GM19438 (cell line): ENCODE results near the gene COX7B.
"Not testable (repeated sequence)": the region's sequence is repeated elsewhere in the genome, so short reads cannot be mapped to it uniquely, and the experiment has no call there.

ENCODE experiments used
- ATAC-seq: cut with Tn5 transposase; IDR thresholded peaks from one replicate; pipeline ENCODE4 v1.9.1; 2021; ENCODE audit warnings: low read depth; ENCODE audit not compliant: unreplicated experiment

COX7B gene

GRCh38 chrX:77938083-77938680 is 38.9 kb downstream of the COX7B start:
- no peak for ATAC-seq

- ATAC-seq: not testable (repeated sequence)
Observed at GRCh38 chrX:77945031-77945430, 45.8 kb downstream of the COX7B start.

- no peak for ATAC-seq
Observed at GRCh38 chrX:77945910-77946545, 46.8 kb downstream of the COX7B start.

- no peak for ATAC-seq
Observed at GRCh38 chrX:77946571-77946970, 47.3 kb downstream of the COX7B start.

DNA sequence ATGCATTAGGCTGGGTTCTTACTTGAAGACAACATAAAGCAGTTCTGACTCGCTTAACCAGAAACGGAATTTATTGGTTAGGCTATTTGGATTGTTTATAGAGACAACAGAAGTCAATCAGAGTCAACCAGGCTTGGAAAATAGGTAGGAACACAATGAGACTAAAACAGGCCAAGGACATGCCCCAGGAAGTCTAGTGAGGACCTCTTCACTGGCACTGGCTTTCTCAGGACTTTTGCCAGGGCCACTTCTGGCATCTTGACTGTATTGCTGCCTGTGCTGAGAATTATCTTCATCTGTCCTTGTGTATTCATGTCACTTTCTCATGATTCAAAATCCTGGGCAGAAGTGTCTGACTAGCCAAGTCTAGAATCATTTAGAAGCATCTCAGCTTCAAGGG is 50.6 kb downstream of the COX7B start:
- ATAC-seq: no peak

DNA sequence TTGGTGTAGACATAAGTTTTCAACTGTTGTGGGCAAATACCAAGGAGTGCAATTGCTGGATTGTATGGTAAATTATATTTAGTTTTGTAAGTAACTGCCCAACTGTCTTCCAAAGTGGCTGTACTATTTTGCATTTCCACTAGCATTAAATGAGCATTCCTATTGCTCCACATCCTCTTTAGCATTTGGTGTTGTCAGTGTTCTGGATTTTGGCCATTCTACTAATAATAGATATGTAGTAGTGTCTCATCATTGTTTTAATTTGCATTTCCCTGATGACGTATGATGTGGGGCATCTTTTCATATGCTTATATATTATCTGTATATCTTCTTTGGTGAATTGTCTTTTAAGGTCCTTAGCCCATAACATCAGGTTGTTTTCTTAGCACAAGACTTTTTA is 52.9 kb downstream of the COX7B start:
- no peak for ATAC-seq

DNA sequence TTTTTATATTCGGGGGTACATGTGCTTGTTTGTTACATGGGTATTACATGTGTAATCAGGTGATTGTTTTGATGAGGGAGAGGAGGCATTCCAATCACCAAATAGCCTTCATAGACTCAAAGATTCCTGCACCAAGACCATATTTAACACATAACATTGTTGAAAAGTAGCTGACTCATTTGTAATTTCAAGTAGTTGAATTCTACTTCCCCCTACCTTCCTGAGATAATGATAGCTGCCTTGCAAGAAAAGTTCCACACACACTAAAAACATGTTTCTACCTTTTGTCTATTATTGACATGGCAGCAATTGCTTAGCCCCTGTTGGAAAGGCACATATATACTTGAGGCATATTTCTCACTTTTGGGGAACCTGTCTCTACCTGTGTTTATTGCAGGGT is 54.0 kb downstream of the COX7B start:
- ATAC-seq: no peak

DNA sequence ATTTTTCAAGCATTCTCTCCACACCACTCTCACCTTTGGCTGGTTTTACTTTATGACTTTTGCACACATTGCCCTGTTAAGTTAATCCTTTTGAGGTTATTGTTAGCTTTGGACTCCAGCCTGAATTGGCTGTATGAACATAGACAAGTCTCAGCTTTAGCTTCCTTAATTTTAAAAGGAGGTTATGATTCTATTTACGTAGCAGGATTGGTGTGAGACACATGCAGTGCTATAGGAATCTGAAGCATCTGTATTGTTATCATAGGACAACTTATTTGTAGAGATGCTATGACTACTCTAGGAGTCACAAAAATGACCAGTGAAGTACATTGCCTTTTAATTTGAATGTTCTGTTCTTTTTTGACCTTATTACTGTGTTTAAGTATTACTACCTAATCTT is 54.4 kb downstream of the COX7B start:
- no peak for ATAC-seq
